Tibial artery (tissue), 4 donors: ENCODE results near the gene GATAD2A.

Experiments used
- DNase-seq, 2 donors: peaks; one replicate each; pipeline ENCODE4 v3.0.0-alpha.2; 2019
- H3K27ac ChIP-seq, 2 donors: fragments of 200-600 bp; sonication (generic) in 1 of 2; 1 replicate in 1 of 2; 2 replicates in 1 of 2; pipeline ENCODE4 v1.5.1; 2018 to 2019; ENCODE audit warnings: mild to moderate bottlenecking in 1 of 2
- H3K27me3 ChIP-seq, 2 donors: fragments of 200-600 bp; sonication (generic) in 1 of 2; one replicate each; pipeline versions ENCODE4 v1.5.1 to v1.6.0; 2016 to 2019
- H3K36me3 ChIP-seq, 3 donors: fragments of 200-600 bp; sonication (generic) in 2 of 3; one replicate each; pipeline ENCODE4 v1.5.1; 2016 to 2019; ENCODE audit warnings: mild to moderate bottlenecking in 2 of 3
- H3K4me1 ChIP-seq, 4 donors: fragments of 200-600 bp; sonication (generic) in 2 of 4; 1 replicate in 3 of 4; 2 replicates in 1 of 4; pipeline ENCODE4 v1.5.1; 2016 to 2019
- H3K4me3 ChIP-seq, 2 donors: fragments of 200-600 bp; sonication (generic) in 1 of 2; 1 replicate in 1 of 2; 2 replicates in 1 of 2; pipeline ENCODE4 v1.5.1; 2018 to 2019; ENCODE audit warnings: mild to moderate bottlenecking in 2 of 2
- H3K9me3 ChIP-seq, 3 donors: fragments of 200-600 bp; sonication (generic) in 1 of 3; one replicate each; pipeline ENCODE4 v1.5.1; 2016 to 2019
- CTCF ChIP-seq, 2 experiments: fragments of 200-600 bp in 1 of 2; fragments of 450-650 bp in 1 of 2; IDR thresholded peaks; one replicate each; pipeline ENCODE4 v1.5.1; 2017 to 2019; ENCODE audit warnings: antibody characterized with exemption in 2 of 2, mild to moderate bottlenecking in 1 of 2, moderate library complexity in 1 of 2
- intact Hi-C: fragments of 100-400 bp; cut with DNase I; formaldehyde crosslinking; loops from one replicate; pipeline ENCODE4 v1.15.0; 2023; ENCODE audit warnings: low total_unique reads

Gene GATAD2A

GRCh38 chr19:19433666-19434213, 28.3 kb downstream of the GATAD2A start:
- no peak for TF ChIP-seq CTCF (IDR thresholded peaks at IDR 0.05)
- Histone ChIP-seq H3K36me3 (peaks cover 0 to 8% (median 0%) of the 10 kb centered on the region in 3 donors), H3K4me1 (peaks cover 0 to 33% (median 19%) of the 10 kb centered on the region in 4 donors), H3K27me3 (no peaks in the 10 kb centered on the region), H3K27ac (peak overlapping the region; percentile 46 to 49), H3K9me3 (no peaks in the 10 kb centered on the region), H3K4me3 (no peak overlapping the region)
- intact Hi-C loops: no loop called here
- no peak for DNase-seq

DNA sequence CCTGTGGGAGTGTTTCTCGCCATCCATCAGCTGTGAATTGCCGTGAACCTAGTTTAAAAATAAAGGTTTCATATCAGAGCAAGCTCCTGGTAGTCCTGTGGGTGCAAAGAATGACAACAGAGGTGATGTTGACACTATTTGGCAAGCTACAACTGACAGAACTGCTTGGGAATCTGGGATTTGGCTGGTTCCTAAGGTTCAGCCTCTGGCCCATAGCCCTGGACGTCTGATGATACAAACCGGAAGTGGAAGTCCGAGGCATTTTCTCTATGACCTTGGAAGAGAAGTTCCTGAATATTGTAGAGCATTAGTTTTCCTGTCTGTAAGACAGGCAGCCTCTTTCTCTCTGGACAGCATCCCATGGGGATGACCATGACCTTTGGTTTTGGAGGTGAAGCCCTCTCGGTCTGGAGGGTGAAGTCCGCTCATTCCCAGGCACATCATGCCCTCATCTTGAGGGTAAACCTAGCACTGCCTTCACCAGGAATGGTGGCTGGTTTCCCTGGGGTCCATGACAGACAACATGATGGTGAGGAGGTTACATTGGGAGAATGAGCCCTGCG, 29.1 kb downstream of the GATAD2A start:
- DNase-seq: peak; percentile 72 to 80

GRCh38 chr19:19436137-19436691, 30.7 kb downstream of the GATAD2A start:
- H3K4me3 ChIP-seq: no peak overlapping the region
- H3K9me3 ChIP-seq: no peaks in the 10 kb centered on the region
- intact Hi-C loops: no loop called here
- peaks cover 0 to 8% (median 0%) of the 10 kb centered on the region in 3 donors for H3K36me3 ChIP-seq
- H3K27me3 ChIP-seq: no peaks in the 10 kb centered on the region
- no peak for TF ChIP-seq CTCF (IDR thresholded peaks at IDR 0.05)
- H3K4me1 ChIP-seq: peaks cover 0 to 25% (median 16%) of the 10 kb centered on the region in 4 donors
- DNase-seq: no peak
- H3K27ac ChIP-seq: no peak overlapping the region

More for the DNA sequence above, 29.1 kb downstream of the GATAD2A start:
- Histone ChIP-seq H3K4me3 (no peak overlapping the region), H3K27ac (peak overlapping the region; percentile 46 to 49), H3K9me3 (no peaks in the 10 kb centered on the region), H3K4me1 (peaks cover 0 to 26% (median 18%) of the 10 kb centered on the region in 4 donors), H3K36me3 (peaks cover 0 to 8% (median 0%) of the 10 kb centered on the region in 3 donors), H3K27me3 (no peaks in the 10 kb centered on the region)
- intact Hi-C loops: no loop called here
- no peak for TF ChIP-seq CTCF (IDR thresholded peaks at IDR 0.05)

- H3K36me3 ChIP-seq: peaks cover 0 to 8% (median 0%) of the 10 kb centered on the region in 3 donors
- H3K27ac ChIP-seq: no peak overlapping the region
- H3K4me1 ChIP-seq: peaks cover 0 to 23% (median 12%) of the 10 kb centered on the region in 4 donors
- no peak for DNase-seq
- H3K4me3 ChIP-seq: no peak overlapping the region
- no peaks in the 10 kb centered on the region for H3K27me3 ChIP-seq
- H3K9me3 ChIP-seq: no peaks in the 10 kb centered on the region
- intact Hi-C loops: no loop called here
- TF ChIP-seq CTCF (IDR thresholded peaks at IDR 0.05): no peak
Measured at GRCh38 chr19:19438366-19439175, 33.1 kb downstream of the GATAD2A start.

DNA sequence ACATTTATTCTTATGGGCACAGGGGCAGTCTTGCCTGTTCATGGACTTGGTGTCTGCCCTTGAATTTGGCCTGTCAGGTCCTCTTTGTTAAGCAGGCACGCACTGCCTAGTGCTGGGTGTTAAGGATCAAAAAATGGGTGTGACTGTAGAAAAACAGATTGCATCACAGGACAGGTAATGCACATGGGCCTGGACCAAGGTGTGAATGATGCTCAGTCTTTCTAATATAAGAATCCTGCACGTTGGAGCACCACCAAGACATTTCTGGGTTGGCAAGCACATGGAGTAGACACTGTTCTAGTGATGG, 33.7 kb downstream of the GATAD2A start:
- no peak overlapping the region for H3K4me3 ChIP-seq
- H3K27ac ChIP-seq: no peak overlapping the region
- peaks cover 0 to 17% (median 7%) of the 10 kb centered on the region in 4 donors for H3K4me1 ChIP-seq
- no peak for TF ChIP-seq CTCF (IDR thresholded peaks at IDR 0.05)
- no peaks in the 10 kb centered on the region for H3K27me3 ChIP-seq
- intact Hi-C loops: no loop called here
- peaks cover 0 to 8% (median 0%) of the 10 kb centered on the region in 3 donors for H3K36me3 ChIP-seq
- H3K9me3 ChIP-seq: no peaks in the 10 kb centered on the region
- DNase-seq: no peak
